Measurements from ENCODE around the gene LARGE2. TPM values are rescaled to one million over a fixed set of nuclear protein-coding genes. Genes with fewer than 3 reads are reported as not detected.

The LARGE2 gene
- total RNA-seq, 1 experiment from 2014 or later: 18.4 TPM

GRCh38 chr11:45947885-45948284, 25.4 kb downstream of the LARGE2 start:
- Histone ChIP-seq H3K36me3 (ENCODE audit: low read depth, low read length) (no peaks in the 10 kb centered on the region), H3K9me3 (ENCODE audit: low read length) (no peaks in the 10 kb centered on the region)

DNA sequence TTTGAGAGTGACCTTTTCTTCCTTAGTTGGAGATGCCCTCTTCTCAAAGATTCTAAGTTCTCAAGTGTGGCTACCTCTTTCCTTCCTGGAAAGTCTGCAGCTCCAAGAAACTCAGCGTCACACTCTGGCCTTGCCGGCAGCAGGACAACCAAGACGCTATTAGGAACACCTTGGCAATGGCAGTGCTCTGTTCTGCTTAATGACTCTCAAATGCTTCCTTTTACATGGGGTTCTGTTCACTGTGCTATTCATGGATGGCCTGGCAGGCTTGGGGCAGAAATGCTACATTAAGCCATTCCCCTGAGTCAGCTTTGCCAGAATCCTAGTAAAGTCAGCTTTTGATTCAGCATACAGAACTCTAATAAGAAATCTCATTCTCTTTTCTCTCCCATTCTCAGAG, 25.9 kb downstream of the LARGE2 start:
- Histone ChIP-seq H3K4me3 (ENCODE audit: low read length) (no peak overlapping the region), H3K36me3 (ENCODE audit: low read depth, low read length) (no peaks in the 10 kb centered on the region), H4K20me1 (ENCODE audit: low read length) (no peaks in the 10 kb centered on the region), H3K9me3 (ENCODE audit: low read length) (no peaks in the 10 kb centered on the region), H2AFZ (ENCODE audit: low read length) (no peak overlapping the region), H3K79me2 (ENCODE audit: low read length) (no peaks in the 10 kb centered on the region), H3K4me2 (ENCODE audit: low read length) (no peak overlapping the region), H3F3A (ENCODE audit: low read length, unreplicated experiment) (no peaks in the 10 kb centered on the region), H3K4me1 (ENCODE audit: insufficient read depth, low read length) (no peaks in the 10 kb centered on the region), H3K27ac (ENCODE audit: low read length) (no peak overlapping the region), H3K9me2 (replicated peaks; ENCODE audit: low read length) (no peaks in the 10 kb centered on the region), H3K27me3 (ENCODE audit: low read length) (no peaks in the 10 kb centered on the region), H3K9ac (ENCODE audit: low read length) (no peak overlapping the region)
- ATAC-seq (no peak), DNase-seq (no peak)
- no peak for TF ChIP-seq EZH2phosphoT487 (IDR thresholded peaks at IDR 0.05; ENCODE audit: borderline replicate concordance, low read length)
- TF ChIP-seq CTCF (conservative IDR thresholded peaks at IDR 0.05; ENCODE audit: low read depth, low read length): no peak
- no peak for TF ChIP-seq EZH2 (IDR thresholded peaks at IDR 0.05; ENCODE audit: low read length, unreplicated experiment)
- no TSS peak for BruUV-seq (replicated peaks)
- intact Hi-C loops (cut with micrococcal nuclease): no loop called here
- ChIA-PET CTCF (no interaction called here), POLR2A (ENCODE audit: unreplicated experiment) (no interaction called here)

More at GRCh38 chr11:45947885-45948284, 25.4 kb downstream of the LARGE2 start:
- Histone ChIP-seq H3K79me2 (ENCODE audit: low read length) (no peaks in the 10 kb centered on the region), H3K4me2 (ENCODE audit: low read length) (no peak overlapping the region), H3K9ac (ENCODE audit: low read length) (no peak overlapping the region), H2AFZ (ENCODE audit: low read length) (no peak overlapping the region), H3K27ac (ENCODE audit: low read length) (no peak overlapping the region), H3F3A (ENCODE audit: low read length, unreplicated experiment) (no peaks in the 10 kb centered on the region), H3K9me2 (replicated peaks; ENCODE audit: low read length) (no peaks in the 10 kb centered on the region), H4K20me1 (ENCODE audit: low read length) (no peaks in the 10 kb centered on the region), H3K27me3 (ENCODE audit: low read length) (no peaks in the 10 kb centered on the region), H3K4me3 (ENCODE audit: low read length) (no peak overlapping the region), H3K4me1 (ENCODE audit: insufficient read depth, low read length) (no peaks in the 10 kb centered on the region)
- no peak for DNase-seq
- no peak for ATAC-seq
- BruUV-seq (replicated peaks): no TSS peak
- intact Hi-C loops (cut with micrococcal nuclease): no loop called here
- ChIA-PET CTCF (no interaction called here), POLR2A (ENCODE audit: unreplicated experiment) (no interaction called here)
- TF ChIP-seq EZH2phosphoT487 (IDR thresholded peaks at IDR 0.05; ENCODE audit: borderline replicate concordance, low read length) (no peak), CTCF (conservative IDR thresholded peaks at IDR 0.05; ENCODE audit: low read depth, low read length) (no peak), EZH2 (IDR thresholded peaks at IDR 0.05; ENCODE audit: low read length, unreplicated experiment) (no peak)

- ChIA-PET CTCF (no interaction called here), POLR2A (ENCODE audit: unreplicated experiment) (no interaction called here)
- no peak for TF ChIP-seq CTCF (conservative IDR thresholded peaks at IDR 0.05; ENCODE audit: low read depth, low read length)
- TF ChIP-seq EZH2phosphoT487 (IDR thresholded peaks at IDR 0.05; ENCODE audit: borderline replicate concordance, low read length): no peak
- TF ChIP-seq EZH2 (IDR thresholded peaks at IDR 0.05; ENCODE audit: low read length, unreplicated experiment): no peak
- H3K9ac ChIP-seq (ENCODE audit: low read length): no peak overlapping the region
- no peaks in the 10 kb centered on the region for H3K4me1 ChIP-seq (ENCODE audit: insufficient read depth, low read length)
- no peaks in the 10 kb centered on the region for H3F3A ChIP-seq (ENCODE audit: low read length, unreplicated experiment)
- H3K9me2 ChIP-seq (replicated peaks; ENCODE audit: low read length): no peaks in the 10 kb centered on the region
- no peak overlapping the region for H3K4me3 ChIP-seq (ENCODE audit: low read length)
- H3K36me3 ChIP-seq (ENCODE audit: low read depth, low read length): no peaks in the 10 kb centered on the region
- DNase-seq (no peak), ATAC-seq (no peak)
- no peak overlapping the region for H3K4me2 ChIP-seq (ENCODE audit: low read length)
- intact Hi-C loops (cut with micrococcal nuclease): no loop called here
- H3K9me3 ChIP-seq (ENCODE audit: low read length): no peaks in the 10 kb centered on the region
- no peak overlapping the region for H2AFZ ChIP-seq (ENCODE audit: low read length)
- no peak overlapping the region for H3K27ac ChIP-seq (ENCODE audit: low read length)
- no peaks in the 10 kb centered on the region for H3K27me3 ChIP-seq (ENCODE audit: low read length)
- no peaks in the 10 kb centered on the region for H4K20me1 ChIP-seq (ENCODE audit: low read length)
- no peaks in the 10 kb centered on the region for H3K79me2 ChIP-seq (ENCODE audit: low read length)
- no TSS peak for BruUV-seq (replicated peaks)
These were observed 27.5 kb downstream of the LARGE2 start for GRCh38 chr11:45949992-45950407.
